Measurements from ENCODE around the gene VDR.

Gene VDR

DNA sequence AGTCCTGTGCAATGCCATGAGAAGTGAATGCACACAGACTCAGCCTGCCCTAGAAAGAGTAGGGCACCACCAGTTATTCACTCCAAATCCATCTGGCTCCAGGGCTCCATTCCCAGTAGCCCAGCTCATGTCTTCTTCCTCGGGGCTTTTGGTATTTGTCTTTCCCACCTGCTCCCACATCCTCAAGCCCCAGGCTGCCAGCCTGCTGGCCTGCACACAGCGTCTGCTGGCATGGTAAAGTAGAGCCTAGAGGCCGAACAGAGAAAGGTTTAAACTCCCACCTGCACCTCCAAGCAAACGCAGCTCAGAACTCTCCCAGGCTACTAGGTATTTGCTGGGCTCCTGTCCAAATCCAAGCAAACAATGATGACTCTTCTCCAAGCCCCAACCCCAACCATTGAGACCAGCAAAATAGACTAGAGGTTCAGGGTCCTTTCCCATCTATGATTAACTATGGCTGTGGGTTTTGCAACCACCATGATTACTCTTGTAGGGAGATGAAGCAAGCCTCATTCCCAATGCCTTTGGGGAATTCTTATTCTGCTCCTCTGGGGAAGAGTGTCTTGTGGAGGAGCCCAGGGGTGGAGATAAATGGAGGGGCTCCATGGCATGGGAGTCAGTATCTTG lies 5.2 kb upstream of the VDR start:
- TF ChIP-seq OSR1 (CRISPR knock-in tag; IDR thresholded peaks at IDR 0.05) (no peak), ZC3H10 (CRISPR knock-in tag; IDR thresholded peaks at IDR 0.05) (no peak), TOX (CRISPR knock-in tag; IDR thresholded peaks at IDR 0.05; ENCODE audit: borderline replicate concordance) (no peak), SNAI2 (CRISPR knock-in tag; IDR thresholded peaks at IDR 0.05) (no peak), ARNTL (CRISPR knock-in tag; IDR thresholded peaks at IDR 0.05; ENCODE audit: borderline replicate concordance, low read depth) (no peak), ZNF70 (CRISPR knock-in tag; IDR thresholded peaks at IDR 0.05) (no peak), ZFP3 (CRISPR knock-in tag; IDR thresholded peaks at IDR 0.05) (no peak), RARB (CRISPR knock-in tag; IDR thresholded peaks at IDR 0.05) (no peak), PPARA (CRISPR knock-in tag; IDR thresholded peaks at IDR 0.05; ENCODE audit: borderline replicate concordance) (no peak), ISL1 (CRISPR knock-in tag; IDR thresholded peaks at IDR 0.05) (no peak), ZNF8 (CRISPR knock-in tag; IDR thresholded peaks at IDR 0.05) (no peak)
- TF ChIP-seq, protein P1, sequence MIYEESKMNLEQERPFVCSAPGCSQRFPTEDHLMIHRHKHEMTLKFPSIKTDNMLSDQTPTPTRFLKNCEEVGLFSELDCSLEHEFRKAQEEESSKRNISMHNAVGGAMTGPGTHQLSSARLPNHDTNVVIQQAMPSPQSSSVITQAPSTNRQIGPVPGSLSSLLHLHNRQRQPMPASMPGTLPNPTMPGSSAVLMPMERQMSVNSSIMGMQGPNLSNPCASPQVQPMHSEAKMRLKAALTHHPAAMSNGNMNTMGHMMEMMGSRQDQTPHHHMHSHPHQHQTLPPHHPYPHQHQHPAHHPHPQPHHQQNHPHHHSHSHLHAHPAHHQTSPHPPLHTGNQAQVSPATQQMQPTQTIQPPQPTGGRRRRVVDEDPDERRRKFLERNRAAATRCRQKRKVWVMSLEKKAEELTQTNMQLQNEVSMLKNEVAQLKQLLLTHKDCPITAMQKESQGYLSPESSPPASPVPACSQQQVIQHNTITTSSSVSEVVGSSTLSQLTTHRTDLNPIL (CRISPR knock-in tag; IDR thresholded peaks at IDR 0.05; ENCODE audit: low read depth): no peak
- TF ChIP-seq, protein P2, sequence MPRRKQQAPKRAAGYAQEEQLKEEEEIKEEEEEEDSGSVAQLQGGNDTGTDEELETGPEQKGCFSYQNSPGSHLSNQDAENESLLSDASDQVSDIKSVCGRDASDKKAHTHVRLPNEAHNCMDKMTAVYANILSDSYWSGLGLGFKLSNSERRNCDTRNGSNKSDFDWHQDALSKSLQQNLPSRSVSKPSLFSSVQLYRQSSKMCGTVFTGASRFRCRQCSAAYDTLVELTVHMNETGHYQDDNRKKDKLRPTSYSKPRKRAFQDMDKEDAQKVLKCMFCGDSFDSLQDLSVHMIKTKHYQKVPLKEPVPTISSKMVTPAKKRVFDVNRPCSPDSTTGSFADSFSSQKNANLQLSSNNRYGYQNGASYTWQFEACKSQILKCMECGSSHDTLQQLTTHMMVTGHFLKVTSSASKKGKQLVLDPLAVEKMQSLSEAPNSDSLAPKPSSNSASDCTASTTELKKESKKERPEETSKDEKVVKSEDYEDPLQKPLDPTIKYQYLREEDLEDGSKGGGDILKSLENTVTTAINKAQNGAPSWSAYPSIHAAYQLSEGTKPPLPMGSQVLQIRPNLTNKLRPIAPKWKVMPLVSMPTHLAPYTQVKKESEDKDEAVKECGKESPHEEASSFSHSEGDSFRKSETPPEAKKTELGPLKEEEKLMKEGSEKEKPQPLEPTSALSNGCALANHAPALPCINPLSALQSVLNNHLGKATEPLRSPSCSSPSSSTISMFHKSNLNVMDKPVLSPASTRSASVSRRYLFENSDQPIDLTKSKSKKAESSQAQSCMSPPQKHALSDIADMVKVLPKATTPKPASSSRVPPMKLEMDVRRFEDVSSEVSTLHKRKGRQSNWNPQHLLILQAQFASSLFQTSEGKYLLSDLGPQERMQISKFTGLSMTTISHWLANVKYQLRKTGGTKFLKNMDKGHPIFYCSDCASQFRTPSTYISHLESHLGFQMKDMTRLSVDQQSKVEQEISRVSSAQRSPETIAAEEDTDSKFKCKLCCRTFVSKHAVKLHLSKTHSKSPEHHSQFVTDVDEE (CRISPR knock-in tag; IDR thresholded peaks at IDR 0.05): no peak
- TF ChIP-seq, protein P3, sequence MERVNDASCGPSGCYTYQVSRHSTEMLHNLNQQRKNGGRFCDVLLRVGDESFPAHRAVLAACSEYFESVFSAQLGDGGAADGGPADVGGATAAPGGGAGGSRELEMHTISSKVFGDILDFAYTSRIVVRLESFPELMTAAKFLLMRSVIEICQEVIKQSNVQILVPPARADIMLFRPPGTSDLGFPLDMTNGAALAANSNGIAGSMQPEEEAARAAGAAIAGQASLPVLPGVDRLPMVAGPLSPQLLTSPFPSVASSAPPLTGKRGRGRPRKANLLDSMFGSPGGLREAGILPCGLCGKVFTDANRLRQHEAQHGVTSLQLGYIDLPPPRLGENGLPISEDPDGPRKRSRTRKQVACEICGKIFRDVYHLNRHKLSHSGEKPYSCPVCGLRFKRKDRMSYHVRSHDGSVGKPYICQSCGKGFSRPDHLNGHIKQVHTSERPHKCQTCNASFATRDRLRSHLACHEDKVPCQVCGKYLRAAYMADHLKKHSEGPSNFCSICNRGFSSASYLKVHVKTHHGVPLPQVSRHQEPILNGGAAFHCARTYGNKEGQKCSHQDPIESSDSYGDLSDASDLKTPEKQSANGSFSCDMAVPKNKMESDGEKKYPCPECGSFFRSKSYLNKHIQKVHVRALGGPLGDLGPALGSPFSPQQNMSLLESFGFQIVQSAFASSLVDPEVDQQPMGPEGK (CRISPR knock-in tag; IDR thresholded peaks at IDR 0.05; ENCODE audit: borderline replicate concordance): no peak
- TF ChIP-seq, protein P4, sequence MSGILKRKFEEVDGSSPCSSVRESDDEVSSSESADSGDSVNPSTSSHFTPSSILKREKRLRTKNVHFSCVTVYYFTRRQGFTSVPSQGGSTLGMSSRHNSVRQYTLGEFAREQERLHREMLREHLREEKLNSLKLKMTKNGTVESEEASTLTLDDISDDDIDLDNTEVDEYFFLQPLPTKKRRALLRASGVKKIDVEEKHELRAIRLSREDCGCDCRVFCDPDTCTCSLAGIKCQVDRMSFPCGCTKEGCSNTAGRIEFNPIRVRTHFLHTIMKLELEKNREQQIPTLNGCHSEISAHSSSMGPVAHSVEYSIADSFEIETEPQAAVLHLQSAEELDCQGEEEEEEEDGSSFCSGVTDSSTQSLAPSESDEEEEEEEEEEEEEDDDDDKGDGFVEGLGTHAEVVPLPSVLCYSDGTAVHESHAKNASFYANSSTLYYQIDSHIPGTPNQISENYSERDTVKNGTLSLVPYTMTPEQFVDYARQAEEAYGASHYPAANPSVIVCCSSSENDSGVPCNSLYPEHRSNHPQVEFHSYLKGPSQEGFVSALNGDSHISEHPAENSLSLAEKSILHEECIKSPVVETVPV (CRISPR knock-in tag; IDR thresholded peaks at IDR 0.05): no peak
- TF ChIP-seq, protein P5, sequence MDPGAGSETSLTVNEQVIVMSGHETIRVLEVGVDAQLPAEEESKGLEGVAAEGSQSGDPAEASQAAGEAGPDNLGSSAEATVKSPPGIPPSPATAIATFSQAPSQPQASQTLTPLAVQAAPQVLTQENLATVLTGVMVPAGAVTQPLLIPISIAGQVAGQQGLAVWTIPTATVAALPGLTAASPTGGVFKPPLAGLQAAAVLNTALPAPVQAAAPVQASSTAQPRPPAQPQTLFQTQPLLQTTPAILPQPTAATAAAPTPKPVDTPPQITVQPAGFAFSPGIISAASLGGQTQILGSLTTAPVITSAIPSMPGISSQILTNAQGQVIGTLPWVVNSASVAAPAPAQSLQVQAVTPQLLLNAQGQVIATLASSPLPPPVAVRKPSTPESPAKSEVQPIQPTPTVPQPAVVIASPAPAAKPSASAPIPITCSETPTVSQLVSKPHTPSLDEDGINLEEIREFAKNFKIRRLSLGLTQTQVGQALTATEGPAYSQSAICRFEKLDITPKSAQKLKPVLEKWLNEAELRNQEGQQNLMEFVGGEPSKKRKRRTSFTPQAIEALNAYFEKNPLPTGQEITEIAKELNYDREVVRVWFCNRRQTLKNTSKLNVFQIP (CRISPR knock-in tag; IDR thresholded peaks at IDR 0.05; ENCODE audit: borderline replicate concordance, low read depth): no peak
- no peak for ATAC-seq

DNA sequence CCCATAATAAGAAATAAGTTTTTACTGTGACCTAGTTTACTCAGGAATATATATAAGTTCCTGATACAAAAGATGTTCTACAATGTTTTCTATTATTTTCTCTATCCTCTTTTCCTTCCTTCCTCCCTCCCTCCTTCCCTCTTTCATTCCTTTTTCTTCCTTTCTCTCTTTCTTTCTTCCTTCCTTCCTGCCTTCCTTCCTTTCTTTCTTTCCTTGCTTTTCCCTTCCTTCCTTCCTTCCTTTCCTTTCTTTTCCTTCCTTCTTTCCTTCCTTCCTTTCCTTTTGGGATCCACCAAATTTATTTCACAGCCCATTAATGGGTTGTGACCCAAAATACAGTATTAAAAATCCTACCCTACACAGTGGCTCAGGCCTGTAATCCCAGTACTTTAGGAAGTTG lies 3.9 kb upstream of the VDR start:
- ATAC-seq: no peak
- TF ChIP-seq ARNTL (CRISPR knock-in tag; IDR thresholded peaks at IDR 0.05; ENCODE audit: borderline replicate concordance, low read depth) (no peak), ZNF8 (CRISPR knock-in tag; IDR thresholded peaks at IDR 0.05) (no peak), ESRRG (CRISPR knock-in tag; IDR thresholded peaks at IDR 0.05) (no peak), SNAI2 (CRISPR knock-in tag; IDR thresholded peaks at IDR 0.05) (no peak), OSR1 (CRISPR knock-in tag; IDR thresholded peaks at IDR 0.05) (no peak), TOX (CRISPR knock-in tag; IDR thresholded peaks at IDR 0.05; ENCODE audit: borderline replicate concordance) (no peak), PPARA (CRISPR knock-in tag; IDR thresholded peaks at IDR 0.05; ENCODE audit: borderline replicate concordance) (no peak), ZFP3 (CRISPR knock-in tag; IDR thresholded peaks at IDR 0.05) (no peak), CSDC2 (CRISPR knock-in tag; IDR thresholded peaks at IDR 0.05) (no peak), BACH2 (CRISPR knock-in tag; IDR thresholded peaks at IDR 0.05; ENCODE audit: borderline replicate concordance) (no peak)
- TF ChIP-seq, protein P5 (CRISPR knock-in tag; IDR thresholded peaks at IDR 0.05; ENCODE audit: borderline replicate concordance, low read depth): no peak
- TF ChIP-seq, protein P1 (CRISPR knock-in tag; IDR thresholded peaks at IDR 0.05; ENCODE audit: low read depth): no peak
- TF ChIP-seq, protein P4 (CRISPR knock-in tag; IDR thresholded peaks at IDR 0.05): no peak
- TF ChIP-seq, protein P2 (CRISPR knock-in tag; IDR thresholded peaks at IDR 0.05): no peak
